Sigmoid colon (tissue), 7 donors: Measurements from ENCODE around the gene ACP3. TPM values are rescaled to one million over a fixed set of nuclear protein-coding genes. Genes with fewer than 3 reads are reported as not detected.

Experiments used
- polyA plus RNA-seq, 3 donors: library from polyadenylated mRNA; stranded (reverse); fragments of 200-250 nt; gene quantifications; one replicate each; pipeline ENCODE4 v1.2.3, GENCODE V29; 2013
- total RNA-seq, 4 donors: library from RNA; depleted of rRNA; stranded (reverse); fragments of >200 nt; gene quantifications; one replicate each; pipeline ENCODE4 v1.1.0, GENCODE V29; 2016
- donor health status: healthy with polysubstance abuse.
- donor health status: Bipolar disorder and iron deficiency.
- donor health status: healthy.

ACP3 gene
- total and polyA plus RNA-seq, 7 donors: 0.71 to 9.6 (median 1.8) TPM; not detected in 1

Other genes starting within 250 kb of the ACP3 start
- 10 to 100 TPM; 33.2 to 55.9 (median 46.5) TPM for gene DNAJC13, start 100.1 kb downstream of the ACP3 start, total RNA-seq
- 10 to 100 TPM in 2 of 3 donors, 1 to 10 TPM in 1; 9.0 to 14.3 (median 12.4) TPM for gene DNAJC13, start 100.1 kb downstream of the ACP3 start, polyA plus RNA-seq